ENCODE measurements around the gene CATSPERE.
"Not testable (repeated sequence)": the region's sequence is repeated elsewhere in the genome, so short reads cannot be mapped to it uniquely, and the experiment has no call there.

Gene CATSPERE

GRCh38 chr1:244494653-244495052, 33.6 kb downstream of the CATSPERE start:
- Histone ChIP-seq H3K4me3 (replicated peaks; ENCODE audit: low read depth, low read length) (no peak overlapping the region), H3K27me3 (replicated peaks; ENCODE audit: control insufficient read depth, insufficient read depth, low read length) (no peaks in the 10 kb centered on the region), H3K36me3 (ENCODE audit: control insufficient read depth, insufficient read depth, low read length) (no peaks in the 10 kb centered on the region)
- TF ChIP-seq CTCF (IDR thresholded peaks at IDR 0.05; ENCODE audit: insufficient read depth, low read length, poor library complexity, severe bottlenecking) = no peak
- DNase-seq (ENCODE audit: extremely low read depth, insufficient read length) = no peak

GRCh38 chr1:244496186-244496585, 35.1 kb downstream of the CATSPERE start:
- Histone ChIP-seq H3K27me3 (replicated peaks; ENCODE audit: control insufficient read depth, insufficient read depth, low read length) (no peaks in the 10 kb centered on the region), H3K4me3 (replicated peaks; ENCODE audit: low read depth, low read length) (no peak overlapping the region), H3K36me3 (ENCODE audit: control insufficient read depth, insufficient read depth, low read length) (no peaks in the 10 kb centered on the region)
- no peak for DNase-seq (ENCODE audit: extremely low read depth, insufficient read length)
- TF ChIP-seq CTCF (IDR thresholded peaks at IDR 0.05; ENCODE audit: insufficient read depth, low read length, poor library complexity, severe bottlenecking) = no peak

- DNase-seq (ENCODE audit: extremely low read depth, insufficient read length) = no peak
These were observed 36.7 kb downstream of the CATSPERE start for GRCh38 chr1:244497805-244498204.

GRCh38 chr1:244499484-244499883, 38.4 kb downstream of the CATSPERE start:
- not testable (repeated sequence) for DNase-seq (ENCODE audit: extremely low read depth, insufficient read length); H3K27me3 ChIP-seq (replicated peaks; ENCODE audit: control insufficient read depth, insufficient read depth, low read length); H3K36me3 ChIP-seq (ENCODE audit: control insufficient read depth, insufficient read depth, low read length); H3K4me3 ChIP-seq (replicated peaks; ENCODE audit: low read depth, low read length)

More at GRCh38 chr1:244497805-244498204, 36.7 kb downstream of the CATSPERE start:
- Histone ChIP-seq H3K36me3 (ENCODE audit: control insufficient read depth, insufficient read depth, low read length) (no peaks in the 10 kb centered on the region), H3K4me3 (replicated peaks; ENCODE audit: low read depth, low read length) (no peak overlapping the region), H3K27me3 (replicated peaks; ENCODE audit: control insufficient read depth, insufficient read depth, low read length) (no peaks in the 10 kb centered on the region)
- no peak for TF ChIP-seq CTCF (IDR thresholded peaks at IDR 0.05; ENCODE audit: insufficient read depth, low read length, poor library complexity, severe bottlenecking)

GRCh38 chr1:244500515-244500914, 39.4 kb downstream of the CATSPERE start:
- not testable (repeated sequence) for H3K4me3 ChIP-seq (replicated peaks; ENCODE audit: low read depth, low read length); H3K36me3 ChIP-seq (ENCODE audit: control insufficient read depth, insufficient read depth, low read length); H3K27me3 ChIP-seq (replicated peaks; ENCODE audit: control insufficient read depth, insufficient read depth, low read length); DNase-seq (ENCODE audit: extremely low read depth, insufficient read length)

GRCh38 chr1:244502630-244503029, 41.6 kb downstream of the CATSPERE start:
- H3K36me3 ChIP-seq (ENCODE audit: control insufficient read depth, insufficient read depth, low read length) = no peaks in the 10 kb centered on the region
- no peak for TF ChIP-seq CTCF (IDR thresholded peaks at IDR 0.05; ENCODE audit: insufficient read depth, low read length, poor library complexity, severe bottlenecking)
- DNase-seq (ENCODE audit: extremely low read depth, insufficient read length) = no peak
- H3K4me3 ChIP-seq (replicated peaks; ENCODE audit: low read depth, low read length) = no peak overlapping the region
- H3K27me3 ChIP-seq (replicated peaks; ENCODE audit: control insufficient read depth, insufficient read depth, low read length) = no peaks in the 10 kb centered on the region

GRCh38 chr1:244513493-244513892, 52.4 kb downstream of the CATSPERE start:
- H3K27me3 ChIP-seq (replicated peaks; ENCODE audit: control insufficient read depth, insufficient read depth, low read length) = no peaks in the 10 kb centered on the region
- no peak overlapping the region for H3K4me3 ChIP-seq (replicated peaks; ENCODE audit: low read depth, low read length)
- TF ChIP-seq CTCF (IDR thresholded peaks at IDR 0.05; ENCODE audit: insufficient read depth, low read length, poor library complexity, severe bottlenecking) = no peak
- H3K36me3 ChIP-seq (ENCODE audit: control insufficient read depth, insufficient read depth, low read length) = no peaks in the 10 kb centered on the region
- DNase-seq (ENCODE audit: extremely low read depth, insufficient read length) = no peak

Data from GM06990 (cell line).